Measurements from ENCODE around the gene LPP.

The LPP gene

DNA sequence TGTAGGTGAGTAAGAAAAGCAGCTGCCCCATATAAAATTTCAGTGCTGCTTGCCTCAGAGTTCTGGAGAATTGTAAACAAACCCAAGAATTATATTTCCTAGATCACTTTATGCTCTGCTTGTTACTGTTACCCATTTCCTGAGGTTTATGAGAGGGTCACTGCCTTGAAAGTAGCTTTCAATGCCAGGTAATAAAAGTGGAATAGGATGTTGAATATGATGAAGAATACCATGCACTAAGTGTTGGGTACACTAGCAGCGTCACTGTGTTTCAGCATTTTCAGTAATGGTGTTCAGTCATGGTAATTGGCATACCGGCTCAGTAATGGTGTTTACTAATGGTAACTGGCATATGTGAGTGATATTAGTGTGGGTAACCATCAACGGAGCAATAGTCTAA is 568.0 kb downstream of the LPP start:
- Histone ChIP-seq H3K9me3 (replicated peaks; ENCODE audit: insufficient read depth, low read length) (no peaks in the 10 kb centered on the region), H3K4me2 (ENCODE audit: low read depth, low read length) (no peak overlapping the region), H3K79me2 (ENCODE audit: low read length) (no peaks in the 10 kb centered on the region), H4K20me1 (ENCODE audit: insufficient read depth, low read length) (no peaks in the 10 kb centered on the region), H3K27ac (ENCODE audit: low read length) (no peak overlapping the region), H2AFZ (ENCODE audit: low read length) (no peak overlapping the region), H3K27me3 (replicated peaks; ENCODE audit: insufficient read depth, low read length) (no peaks in the 10 kb centered on the region), H3F3A (ENCODE audit: insufficient read depth, low read length) (no peaks in the 10 kb centered on the region), H3K4me1 (ENCODE audit: low read length) (no peaks in the 10 kb centered on the region), H3K4me3 (ENCODE audit: low read length) (no peak overlapping the region), H3K36me3 (replicated peaks; ENCODE audit: insufficient read depth, low read length) (no peaks in the 10 kb centered on the region), H3K9ac (ENCODE audit: low read length) (no peak overlapping the region), H3K9me2 (replicated peaks; ENCODE audit: insufficient read depth, low read length) (no peaks in the 10 kb centered on the region)
- no peak for DNase-seq
- TF ChIP-seq EZH2phosphoT487 (IDR thresholded peaks at IDR 0.05; ENCODE audit: low read length) = no peak

DNA sequence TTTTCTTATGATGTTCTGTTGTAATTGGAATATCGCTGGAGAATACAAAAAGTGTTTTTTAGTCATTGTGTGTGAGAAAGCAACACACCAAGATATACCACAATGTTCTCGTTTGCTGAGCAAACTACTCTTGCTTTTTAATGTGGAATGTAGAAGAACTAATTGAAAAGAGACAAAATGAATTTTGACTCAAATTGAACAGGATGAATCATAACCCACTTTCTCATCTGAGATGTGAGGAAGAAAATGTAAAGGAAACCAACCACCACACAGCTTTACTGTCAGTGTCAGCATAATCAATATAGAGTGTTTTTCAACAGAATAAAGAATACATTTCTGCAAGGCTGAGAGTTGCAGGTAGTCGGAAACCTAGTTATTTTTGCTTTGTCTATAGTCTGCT is 569.0 kb downstream of the LPP start:
- H3K9me2 ChIP-seq (replicated peaks; ENCODE audit: insufficient read depth, low read length) = no peaks in the 10 kb centered on the region
- no peak overlapping the region for H3K9ac ChIP-seq (ENCODE audit: low read length)
- no peaks in the 10 kb centered on the region for H3K4me1 ChIP-seq (ENCODE audit: low read length)
- DNase-seq = no peak
- no peaks in the 10 kb centered on the region for H3K36me3 ChIP-seq (replicated peaks; ENCODE audit: insufficient read depth, low read length)
- no peaks in the 10 kb centered on the region for H4K20me1 ChIP-seq (ENCODE audit: insufficient read depth, low read length)
- no peak overlapping the region for H2AFZ ChIP-seq (ENCODE audit: low read length)
- no peaks in the 10 kb centered on the region for H3K27me3 ChIP-seq (replicated peaks; ENCODE audit: insufficient read depth, low read length)
- TF ChIP-seq, protein P1, sequence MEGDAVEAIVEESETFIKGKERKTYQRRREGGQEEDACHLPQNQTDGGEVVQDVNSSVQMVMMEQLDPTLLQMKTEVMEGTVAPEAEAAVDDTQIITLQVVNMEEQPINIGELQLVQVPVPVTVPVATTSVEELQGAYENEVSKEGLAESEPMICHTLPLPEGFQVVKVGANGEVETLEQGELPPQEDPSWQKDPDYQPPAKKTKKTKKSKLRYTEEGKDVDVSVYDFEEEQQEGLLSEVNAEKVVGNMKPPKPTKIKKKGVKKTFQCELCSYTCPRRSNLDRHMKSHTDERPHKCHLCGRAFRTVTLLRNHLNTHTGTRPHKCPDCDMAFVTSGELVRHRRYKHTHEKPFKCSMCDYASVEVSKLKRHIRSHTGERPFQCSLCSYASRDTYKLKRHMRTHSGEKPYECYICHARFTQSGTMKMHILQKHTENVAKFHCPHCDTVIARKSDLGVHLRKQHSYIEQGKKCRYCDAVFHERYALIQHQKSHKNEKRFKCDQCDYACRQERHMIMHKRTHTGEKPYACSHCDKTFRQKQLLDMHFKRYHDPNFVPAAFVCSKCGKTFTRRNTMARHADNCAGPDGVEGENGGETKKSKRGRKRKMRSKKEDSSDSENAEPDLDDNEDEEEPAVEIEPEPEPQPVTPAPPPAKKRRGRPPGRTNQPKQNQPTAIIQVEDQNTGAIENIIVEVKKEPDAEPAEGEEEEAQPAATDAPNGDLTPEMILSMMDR (IDR thresholded peaks at IDR 0.05; ENCODE audit: low read length) = no peak
- TF ChIP-seq EZH2phosphoT487 (IDR thresholded peaks at IDR 0.05; ENCODE audit: low read length) (no peak), EZH2 (optimal IDR thresholded peaks at IDR 0.05; ENCODE audit: low read depth, low read length) (no peak)
- H3K4me3 ChIP-seq (ENCODE audit: low read length) = no peak overlapping the region
- no peaks in the 10 kb centered on the region for H3F3A ChIP-seq (ENCODE audit: insufficient read depth, low read length)
- no peak overlapping the region for H3K4me2 ChIP-seq (ENCODE audit: low read depth, low read length)
- H3K79me2 ChIP-seq (ENCODE audit: low read length) = no peaks in the 10 kb centered on the region
- no peaks in the 10 kb centered on the region for H3K9me3 ChIP-seq (replicated peaks; ENCODE audit: insufficient read depth, low read length)
- no peak overlapping the region for H3K27ac ChIP-seq (ENCODE audit: low read length)

DNA sequence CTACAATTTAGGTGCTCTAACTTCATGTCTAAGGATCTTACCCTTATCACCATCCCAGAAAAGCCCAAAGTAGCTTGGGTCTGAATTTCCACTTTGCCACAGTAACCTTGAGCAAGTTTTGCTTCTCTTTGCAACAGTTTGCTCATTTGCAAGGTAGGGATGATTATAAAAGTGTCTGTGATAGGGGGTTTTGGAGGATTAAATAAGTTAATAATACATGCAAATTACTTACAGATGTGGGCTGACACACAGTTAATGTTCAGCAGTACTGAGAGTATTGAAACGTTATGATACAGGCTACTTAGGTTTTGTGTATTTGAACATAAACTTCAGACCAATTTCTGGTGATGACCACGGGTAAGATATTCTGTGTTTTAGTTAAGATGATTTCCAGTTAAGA is 573.1 kb downstream of the LPP start:
- H3K9ac ChIP-seq (ENCODE audit: low read length) = no peak overlapping the region
- no peak for DNase-seq
- no peaks in the 10 kb centered on the region for H3K36me3 ChIP-seq (replicated peaks; ENCODE audit: insufficient read depth, low read length)
- no peak overlapping the region for H3K4me3 ChIP-seq (ENCODE audit: low read length)
- no peaks in the 10 kb centered on the region for H3K9me3 ChIP-seq (replicated peaks; ENCODE audit: insufficient read depth, low read length)
- H3F3A ChIP-seq (ENCODE audit: insufficient read depth, low read length) = no peaks in the 10 kb centered on the region
- TF ChIP-seq, protein P1 (IDR thresholded peaks at IDR 0.05; ENCODE audit: low read length) = no peak
- TF ChIP-seq EZH2 (optimal IDR thresholded peaks at IDR 0.05; ENCODE audit: low read depth, low read length) (no peak), EZH2phosphoT487 (IDR thresholded peaks at IDR 0.05; ENCODE audit: low read length) (no peak)
- no peaks in the 10 kb centered on the region for H3K79me2 ChIP-seq (ENCODE audit: low read length)
- H3K27me3 ChIP-seq (replicated peaks; ENCODE audit: insufficient read depth, low read length) = no peaks in the 10 kb centered on the region
- H4K20me1 ChIP-seq (ENCODE audit: insufficient read depth, low read length) = no peaks in the 10 kb centered on the region
- H3K4me1 ChIP-seq (ENCODE audit: low read length) = peaks cover 21% of the 10 kb centered on the region
- H3K4me2 ChIP-seq (ENCODE audit: low read depth, low read length) = no peak overlapping the region
- no peak overlapping the region for H2AFZ ChIP-seq (ENCODE audit: low read length)
- H3K9me2 ChIP-seq (replicated peaks; ENCODE audit: insufficient read depth, low read length) = no peaks in the 10 kb centered on the region
- no peak overlapping the region for H3K27ac ChIP-seq (ENCODE audit: low read length)

DNA sequence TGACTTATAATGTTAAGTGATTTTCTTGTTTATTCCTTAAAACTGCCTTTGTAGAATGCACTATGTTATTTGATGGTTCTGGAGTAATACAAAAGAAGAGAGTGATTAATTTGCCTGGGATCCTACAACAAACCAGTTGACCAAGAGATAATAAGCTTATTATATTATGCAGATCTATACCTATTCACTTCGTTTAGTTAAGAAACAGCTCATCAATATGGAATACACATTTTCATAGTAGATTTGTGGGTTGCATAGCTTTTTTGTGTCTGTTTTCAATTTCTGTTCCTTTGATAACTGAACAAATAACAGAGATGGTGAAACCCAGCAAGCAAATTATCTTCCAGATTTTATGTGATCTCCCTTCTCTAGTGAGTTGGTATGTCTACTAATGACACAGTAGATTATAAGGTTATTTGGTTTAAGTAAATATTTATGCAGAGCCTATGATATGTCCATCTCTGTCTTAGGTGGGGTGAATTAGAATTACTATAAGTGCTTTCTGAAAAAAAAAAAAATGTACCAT is 574.5 kb downstream of the LPP start:
- Histone ChIP-seq H3K9me2 (replicated peaks; ENCODE audit: insufficient read depth, low read length) (no peaks in the 10 kb centered on the region), H3K9ac (ENCODE audit: low read length) (no peak overlapping the region), H3F3A (ENCODE audit: insufficient read depth, low read length) (no peaks in the 10 kb centered on the region), H3K4me2 (ENCODE audit: low read depth, low read length) (no peak overlapping the region), H3K27me3 (replicated peaks; ENCODE audit: insufficient read depth, low read length) (no peaks in the 10 kb centered on the region), H3K27ac (ENCODE audit: low read length) (no peak overlapping the region), H3K9me3 (replicated peaks; ENCODE audit: insufficient read depth, low read length) (no peaks in the 10 kb centered on the region), H4K20me1 (ENCODE audit: insufficient read depth, low read length) (no peaks in the 10 kb centered on the region), H3K4me1 (ENCODE audit: low read length) (peaks cover 21% of the 10 kb centered on the region), H3K4me3 (ENCODE audit: low read length) (no peak overlapping the region), H2AFZ (ENCODE audit: low read length) (no peak overlapping the region), H3K79me2 (ENCODE audit: low read length) (no peaks in the 10 kb centered on the region), H3K36me3 (replicated peaks; ENCODE audit: insufficient read depth, low read length) (no peaks in the 10 kb centered on the region)
- TF ChIP-seq EZH2phosphoT487 (IDR thresholded peaks at IDR 0.05; ENCODE audit: low read length) = no peak
- TF ChIP-seq, protein P1 (IDR thresholded peaks at IDR 0.05; ENCODE audit: low read length) = no peak
- no peak for TF ChIP-seq EZH2 (optimal IDR thresholded peaks at IDR 0.05; ENCODE audit: low read depth, low read length)
- peak; percentile 14 for DNase-seq

All from MM.1S (cell line).